ENCODE results near the gene TBC1D7. TPM values are rescaled to one million over a fixed set of nuclear protein-coding genes. Genes with fewer than 3 reads are reported as not detected.

The TBC1D7 gene
- total RNA-seq, 1 experiment from 2014 or later = 44.9 TPM

DNA sequence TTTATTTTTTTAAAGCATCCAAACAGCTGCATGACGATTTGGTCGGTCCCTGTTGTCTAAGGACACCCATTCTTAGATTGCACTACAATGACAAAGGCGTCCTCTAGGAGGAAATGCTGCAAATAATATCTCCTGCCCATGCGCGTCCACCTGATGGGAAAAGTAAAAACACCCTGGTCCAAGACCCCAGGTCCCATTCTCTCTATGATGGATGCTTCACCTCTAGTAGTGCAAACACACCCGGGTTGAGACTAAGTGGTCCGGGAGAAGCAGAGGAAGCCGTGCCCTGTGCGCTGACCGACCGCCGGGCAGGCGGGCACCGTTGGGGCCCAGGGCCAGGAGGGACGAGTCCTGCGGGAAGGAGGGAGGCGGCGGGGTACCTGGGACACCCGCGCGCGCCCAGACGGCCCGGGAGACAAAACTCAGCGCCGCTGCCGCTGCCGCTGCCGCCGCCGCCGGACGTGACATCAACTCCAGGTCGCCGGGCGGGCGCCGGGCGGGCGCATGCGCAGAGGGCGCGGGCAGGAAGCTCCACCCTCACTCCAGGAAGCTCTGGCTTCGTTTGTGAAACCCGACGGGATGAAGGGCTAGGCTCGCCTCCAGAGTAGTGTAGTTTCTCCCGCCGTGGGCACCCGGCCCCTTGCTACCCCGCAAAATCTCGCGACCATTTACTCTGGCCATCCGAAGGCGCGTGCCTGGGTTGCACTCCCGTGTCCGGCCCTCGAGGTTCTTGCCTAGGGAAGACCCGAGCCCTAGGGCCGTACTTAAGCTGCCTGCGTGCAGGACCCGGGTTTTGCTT lies at the start of gene TBC1D7 (continued):
- TF ChIP-seq, protein P1, sequence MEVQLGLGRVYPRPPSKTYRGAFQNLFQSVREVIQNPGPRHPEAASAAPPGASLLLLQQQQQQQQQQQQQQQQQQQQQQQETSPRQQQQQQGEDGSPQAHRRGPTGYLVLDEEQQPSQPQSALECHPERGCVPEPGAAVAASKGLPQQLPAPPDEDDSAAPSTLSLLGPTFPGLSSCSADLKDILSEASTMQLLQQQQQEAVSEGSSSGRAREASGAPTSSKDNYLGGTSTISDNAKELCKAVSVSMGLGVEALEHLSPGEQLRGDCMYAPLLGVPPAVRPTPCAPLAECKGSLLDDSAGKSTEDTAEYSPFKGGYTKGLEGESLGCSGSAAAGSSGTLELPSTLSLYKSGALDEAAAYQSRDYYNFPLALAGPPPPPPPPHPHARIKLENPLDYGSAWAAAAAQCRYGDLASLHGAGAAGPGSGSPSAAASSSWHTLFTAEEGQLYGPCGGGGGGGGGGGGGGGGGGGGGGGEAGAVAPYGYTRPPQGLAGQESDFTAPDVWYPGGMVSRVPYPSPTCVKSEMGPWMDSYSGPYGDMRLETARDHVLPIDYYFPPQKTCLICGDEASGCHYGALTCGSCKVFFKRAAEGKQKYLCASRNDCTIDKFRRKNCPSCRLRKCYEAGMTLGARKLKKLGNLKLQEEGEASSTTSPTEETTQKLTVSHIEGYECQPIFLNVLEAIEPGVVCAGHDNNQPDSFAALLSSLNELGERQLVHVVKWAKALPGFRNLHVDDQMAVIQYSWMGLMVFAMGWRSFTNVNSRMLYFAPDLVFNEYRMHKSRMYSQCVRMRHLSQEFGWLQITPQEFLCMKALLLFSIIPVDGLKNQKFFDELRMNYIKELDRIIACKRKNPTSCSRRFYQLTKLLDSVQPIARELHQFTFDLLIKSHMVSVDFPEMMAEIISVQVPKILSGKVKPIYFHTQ (CRISPR knock-in tag; IDR thresholded peaks at IDR 0.05) = no peak
- TF ChIP-seq, protein P2, sequence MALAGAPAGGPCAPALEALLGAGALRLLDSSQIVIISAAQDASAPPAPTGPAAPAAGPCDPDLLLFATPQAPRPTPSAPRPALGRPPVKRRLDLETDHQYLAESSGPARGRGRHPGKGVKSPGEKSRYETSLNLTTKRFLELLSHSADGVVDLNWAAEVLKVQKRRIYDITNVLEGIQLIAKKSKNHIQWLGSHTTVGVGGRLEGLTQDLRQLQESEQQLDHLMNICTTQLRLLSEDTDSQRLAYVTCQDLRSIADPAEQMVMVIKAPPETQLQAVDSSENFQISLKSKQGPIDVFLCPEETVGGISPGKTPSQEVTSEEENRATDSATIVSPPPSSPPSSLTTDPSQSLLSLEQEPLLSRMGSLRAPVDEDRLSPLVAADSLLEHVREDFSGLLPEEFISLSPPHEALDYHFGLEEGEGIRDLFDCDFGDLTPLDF (CRISPR knock-in tag; IDR thresholded peaks at IDR 0.05) = no peak
- TF ChIP-seq, protein P3, sequence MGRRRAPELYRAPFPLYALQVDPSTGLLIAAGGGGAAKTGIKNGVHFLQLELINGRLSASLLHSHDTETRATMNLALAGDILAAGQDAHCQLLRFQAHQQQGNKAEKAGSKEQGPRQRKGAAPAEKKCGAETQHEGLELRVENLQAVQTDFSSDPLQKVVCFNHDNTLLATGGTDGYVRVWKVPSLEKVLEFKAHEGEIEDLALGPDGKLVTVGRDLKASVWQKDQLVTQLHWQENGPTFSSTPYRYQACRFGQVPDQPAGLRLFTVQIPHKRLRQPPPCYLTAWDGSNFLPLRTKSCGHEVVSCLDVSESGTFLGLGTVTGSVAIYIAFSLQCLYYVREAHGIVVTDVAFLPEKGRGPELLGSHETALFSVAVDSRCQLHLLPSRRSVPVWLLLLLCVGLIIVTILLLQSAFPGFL (CRISPR knock-in tag; IDR thresholded peaks at IDR 0.05; ENCODE audit: borderline replicate concordance) = no peak
- TF ChIP-seq ESRRA (CRISPR knock-in tag; IDR thresholded peaks at IDR 0.05; ENCODE audit: borderline replicate concordance) = no peak
- TF ChIP-seq, protein P4, sequence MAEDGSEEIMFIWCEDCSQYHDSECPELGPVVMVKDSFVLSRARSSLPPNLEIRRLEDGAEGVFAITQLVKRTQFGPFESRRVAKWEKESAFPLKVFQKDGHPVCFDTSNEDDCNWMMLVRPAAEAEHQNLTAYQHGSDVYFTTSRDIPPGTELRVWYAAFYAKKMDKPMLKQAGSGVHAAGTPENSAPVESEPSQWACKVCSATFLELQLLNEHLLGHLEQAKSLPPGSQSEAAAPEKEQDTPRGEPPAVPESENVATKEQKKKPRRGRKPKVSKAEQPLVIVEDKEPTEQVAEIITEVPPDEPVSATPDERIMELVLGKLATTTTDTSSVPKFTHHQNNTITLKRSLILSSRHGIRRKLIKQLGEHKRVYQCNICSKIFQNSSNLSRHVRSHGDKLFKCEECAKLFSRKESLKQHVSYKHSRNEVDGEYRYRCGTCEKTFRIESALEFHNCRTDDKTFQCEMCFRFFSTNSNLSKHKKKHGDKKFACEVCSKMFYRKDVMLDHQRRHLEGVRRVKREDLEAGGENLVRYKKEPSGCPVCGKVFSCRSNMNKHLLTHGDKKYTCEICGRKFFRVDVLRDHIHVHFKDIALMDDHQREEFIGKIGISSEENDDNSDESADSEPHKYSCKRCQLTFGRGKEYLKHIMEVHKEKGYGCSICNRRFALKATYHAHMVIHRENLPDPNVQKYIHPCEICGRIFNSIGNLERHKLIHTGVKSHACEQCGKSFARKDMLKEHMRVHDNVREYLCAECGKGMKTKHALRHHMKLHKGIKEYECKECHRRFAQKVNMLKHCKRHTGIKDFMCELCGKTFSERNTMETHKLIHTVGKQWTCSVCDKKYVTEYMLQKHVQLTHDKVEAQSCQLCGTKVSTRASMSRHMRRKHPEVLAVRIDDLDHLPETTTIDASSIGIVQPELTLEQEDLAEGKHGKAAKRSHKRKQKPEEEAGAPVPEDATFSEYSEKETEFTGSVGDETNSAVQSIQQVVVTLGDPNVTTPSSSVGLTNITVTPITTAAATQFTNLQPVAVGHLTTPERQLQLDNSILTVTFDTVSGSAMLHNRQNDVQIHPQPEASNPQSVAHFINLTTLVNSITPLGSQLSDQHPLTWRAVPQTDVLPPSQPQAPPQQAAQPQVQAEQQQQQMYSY (CRISPR knock-in tag; IDR thresholded peaks at IDR 0.05) = peak; percentile 59; the same call in 1 of the 2 replicates
- TF ChIP-seq, protein P5, sequence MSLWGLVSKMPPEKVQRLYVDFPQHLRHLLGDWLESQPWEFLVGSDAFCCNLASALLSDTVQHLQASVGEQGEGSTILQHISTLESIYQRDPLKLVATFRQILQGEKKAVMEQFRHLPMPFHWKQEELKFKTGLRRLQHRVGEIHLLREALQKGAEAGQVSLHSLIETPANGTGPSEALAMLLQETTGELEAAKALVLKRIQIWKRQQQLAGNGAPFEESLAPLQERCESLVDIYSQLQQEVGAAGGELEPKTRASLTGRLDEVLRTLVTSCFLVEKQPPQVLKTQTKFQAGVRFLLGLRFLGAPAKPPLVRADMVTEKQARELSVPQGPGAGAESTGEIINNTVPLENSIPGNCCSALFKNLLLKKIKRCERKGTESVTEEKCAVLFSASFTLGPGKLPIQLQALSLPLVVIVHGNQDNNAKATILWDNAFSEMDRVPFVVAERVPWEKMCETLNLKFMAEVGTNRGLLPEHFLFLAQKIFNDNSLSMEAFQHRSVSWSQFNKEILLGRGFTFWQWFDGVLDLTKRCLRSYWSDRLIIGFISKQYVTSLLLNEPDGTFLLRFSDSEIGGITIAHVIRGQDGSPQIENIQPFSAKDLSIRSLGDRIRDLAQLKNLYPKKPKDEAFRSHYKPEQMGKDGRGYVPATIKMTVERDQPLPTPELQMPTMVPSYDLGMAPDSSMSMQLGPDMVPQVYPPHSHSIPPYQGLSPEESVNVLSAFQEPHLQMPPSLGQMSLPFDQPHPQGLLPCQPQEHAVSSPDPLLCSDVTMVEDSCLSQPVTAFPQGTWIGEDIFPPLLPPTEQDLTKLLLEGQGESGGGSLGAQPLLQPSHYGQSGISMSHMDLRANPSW (CRISPR knock-in tag; conservative IDR thresholded peaks at IDR 0.05; ENCODE audit: low read depth) = no peak
- TF ChIP-seq, protein P6, sequence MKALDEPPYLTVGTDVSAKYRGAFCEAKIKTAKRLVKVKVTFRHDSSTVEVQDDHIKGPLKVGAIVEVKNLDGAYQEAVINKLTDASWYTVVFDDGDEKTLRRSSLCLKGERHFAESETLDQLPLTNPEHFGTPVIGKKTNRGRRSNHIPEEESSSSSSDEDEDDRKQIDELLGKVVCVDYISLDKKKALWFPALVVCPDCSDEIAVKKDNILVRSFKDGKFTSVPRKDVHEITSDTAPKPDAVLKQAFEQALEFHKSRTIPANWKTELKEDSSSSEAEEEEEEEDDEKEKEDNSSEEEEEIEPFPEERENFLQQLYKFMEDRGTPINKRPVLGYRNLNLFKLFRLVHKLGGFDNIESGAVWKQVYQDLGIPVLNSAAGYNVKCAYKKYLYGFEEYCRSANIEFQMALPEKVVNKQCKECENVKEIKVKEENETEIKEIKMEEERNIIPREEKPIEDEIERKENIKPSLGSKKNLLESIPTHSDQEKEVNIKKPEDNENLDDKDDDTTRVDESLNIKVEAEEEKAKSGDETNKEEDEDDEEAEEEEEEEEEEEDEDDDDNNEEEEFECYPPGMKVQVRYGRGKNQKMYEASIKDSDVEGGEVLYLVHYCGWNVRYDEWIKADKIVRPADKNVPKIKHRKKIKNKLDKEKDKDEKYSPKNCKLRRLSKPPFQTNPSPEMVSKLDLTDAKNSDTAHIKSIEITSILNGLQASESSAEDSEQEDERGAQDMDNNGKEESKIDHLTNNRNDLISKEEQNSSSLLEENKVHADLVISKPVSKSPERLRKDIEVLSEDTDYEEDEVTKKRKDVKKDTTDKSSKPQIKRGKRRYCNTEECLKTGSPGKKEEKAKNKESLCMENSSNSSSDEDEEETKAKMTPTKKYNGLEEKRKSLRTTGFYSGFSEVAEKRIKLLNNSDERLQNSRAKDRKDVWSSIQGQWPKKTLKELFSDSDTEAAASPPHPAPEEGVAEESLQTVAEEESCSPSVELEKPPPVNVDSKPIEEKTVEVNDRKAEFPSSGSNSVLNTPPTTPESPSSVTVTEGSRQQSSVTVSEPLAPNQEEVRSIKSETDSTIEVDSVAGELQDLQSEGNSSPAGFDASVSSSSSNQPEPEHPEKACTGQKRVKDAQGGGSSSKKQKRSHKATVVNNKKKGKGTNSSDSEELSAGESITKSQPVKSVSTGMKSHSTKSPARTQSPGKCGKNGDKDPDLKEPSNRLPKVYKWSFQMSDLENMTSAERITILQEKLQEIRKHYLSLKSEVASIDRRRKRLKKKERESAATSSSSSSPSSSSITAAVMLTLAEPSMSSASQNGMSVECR (CRISPR knock-in tag; IDR thresholded peaks at IDR 0.05; ENCODE audit: borderline replicate concordance) = 0 out of 2 replicates have a peak, but pooled peaks have one; percentile 29
- peak; percentile 56 for TF ChIP-seq GABPB1 (CRISPR knock-in tag; IDR thresholded peaks at IDR 0.05)
- TF ChIP-seq, protein P7, sequence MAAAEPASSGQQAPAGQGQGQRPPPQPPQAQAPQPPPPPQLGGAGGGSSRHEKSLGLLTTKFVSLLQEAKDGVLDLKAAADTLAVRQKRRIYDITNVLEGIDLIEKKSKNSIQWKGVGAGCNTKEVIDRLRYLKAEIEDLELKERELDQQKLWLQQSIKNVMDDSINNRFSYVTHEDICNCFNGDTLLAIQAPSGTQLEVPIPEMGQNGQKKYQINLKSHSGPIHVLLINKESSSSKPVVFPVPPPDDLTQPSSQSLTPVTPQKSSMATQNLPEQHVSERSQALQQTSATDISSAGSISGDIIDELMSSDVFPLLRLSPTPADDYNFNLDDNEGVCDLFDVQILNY (CRISPR knock-in tag; IDR thresholded peaks at IDR 0.05) = peak; percentile 81
- TF ChIP-seq, protein P8, sequence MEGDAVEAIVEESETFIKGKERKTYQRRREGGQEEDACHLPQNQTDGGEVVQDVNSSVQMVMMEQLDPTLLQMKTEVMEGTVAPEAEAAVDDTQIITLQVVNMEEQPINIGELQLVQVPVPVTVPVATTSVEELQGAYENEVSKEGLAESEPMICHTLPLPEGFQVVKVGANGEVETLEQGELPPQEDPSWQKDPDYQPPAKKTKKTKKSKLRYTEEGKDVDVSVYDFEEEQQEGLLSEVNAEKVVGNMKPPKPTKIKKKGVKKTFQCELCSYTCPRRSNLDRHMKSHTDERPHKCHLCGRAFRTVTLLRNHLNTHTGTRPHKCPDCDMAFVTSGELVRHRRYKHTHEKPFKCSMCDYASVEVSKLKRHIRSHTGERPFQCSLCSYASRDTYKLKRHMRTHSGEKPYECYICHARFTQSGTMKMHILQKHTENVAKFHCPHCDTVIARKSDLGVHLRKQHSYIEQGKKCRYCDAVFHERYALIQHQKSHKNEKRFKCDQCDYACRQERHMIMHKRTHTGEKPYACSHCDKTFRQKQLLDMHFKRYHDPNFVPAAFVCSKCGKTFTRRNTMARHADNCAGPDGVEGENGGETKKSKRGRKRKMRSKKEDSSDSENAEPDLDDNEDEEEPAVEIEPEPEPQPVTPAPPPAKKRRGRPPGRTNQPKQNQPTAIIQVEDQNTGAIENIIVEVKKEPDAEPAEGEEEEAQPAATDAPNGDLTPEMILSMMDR (IDR thresholded peaks at IDR 0.05) = no peak
- TF ChIP-seq PRRX2 (CRISPR knock-in tag; IDR thresholded peaks at IDR 0.05) = no peak
- TF ChIP-seq ZBTB21 (CRISPR knock-in tag; IDR thresholded peaks at IDR 0.05; ENCODE audit: borderline replicate concordance) = no peak
- TF ChIP-seq, protein P9, sequence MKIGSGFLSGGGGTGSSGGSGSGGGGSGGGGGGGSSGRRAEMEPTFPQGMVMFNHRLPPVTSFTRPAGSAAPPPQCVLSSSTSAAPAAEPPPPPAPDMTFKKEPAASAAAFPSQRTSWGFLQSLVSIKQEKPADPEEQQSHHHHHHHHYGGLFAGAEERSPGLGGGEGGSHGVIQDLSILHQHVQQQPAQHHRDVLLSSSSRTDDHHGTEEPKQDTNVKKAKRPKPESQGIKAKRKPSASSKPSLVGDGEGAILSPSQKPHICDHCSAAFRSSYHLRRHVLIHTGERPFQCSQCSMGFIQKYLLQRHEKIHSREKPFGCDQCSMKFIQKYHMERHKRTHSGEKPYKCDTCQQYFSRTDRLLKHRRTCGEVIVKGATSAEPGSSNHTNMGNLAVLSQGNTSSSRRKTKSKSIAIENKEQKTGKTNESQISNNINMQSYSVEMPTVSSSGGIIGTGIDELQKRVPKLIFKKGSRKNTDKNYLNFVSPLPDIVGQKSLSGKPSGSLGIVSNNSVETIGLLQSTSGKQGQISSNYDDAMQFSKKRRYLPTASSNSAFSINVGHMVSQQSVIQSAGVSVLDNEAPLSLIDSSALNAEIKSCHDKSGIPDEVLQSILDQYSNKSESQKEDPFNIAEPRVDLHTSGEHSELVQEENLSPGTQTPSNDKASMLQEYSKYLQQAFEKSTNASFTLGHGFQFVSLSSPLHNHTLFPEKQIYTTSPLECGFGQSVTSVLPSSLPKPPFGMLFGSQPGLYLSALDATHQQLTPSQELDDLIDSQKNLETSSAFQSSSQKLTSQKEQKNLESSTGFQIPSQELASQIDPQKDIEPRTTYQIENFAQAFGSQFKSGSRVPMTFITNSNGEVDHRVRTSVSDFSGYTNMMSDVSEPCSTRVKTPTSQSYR (CRISPR knock-in tag; IDR thresholded peaks at IDR 0.05) = no peak
- TF ChIP-seq NR2C2 (CRISPR knock-in tag; IDR thresholded peaks at IDR 0.05) = no peak

Measured in WTC11 (cell line).